ENCODE data around the gene CLEC4G.

DNA sequence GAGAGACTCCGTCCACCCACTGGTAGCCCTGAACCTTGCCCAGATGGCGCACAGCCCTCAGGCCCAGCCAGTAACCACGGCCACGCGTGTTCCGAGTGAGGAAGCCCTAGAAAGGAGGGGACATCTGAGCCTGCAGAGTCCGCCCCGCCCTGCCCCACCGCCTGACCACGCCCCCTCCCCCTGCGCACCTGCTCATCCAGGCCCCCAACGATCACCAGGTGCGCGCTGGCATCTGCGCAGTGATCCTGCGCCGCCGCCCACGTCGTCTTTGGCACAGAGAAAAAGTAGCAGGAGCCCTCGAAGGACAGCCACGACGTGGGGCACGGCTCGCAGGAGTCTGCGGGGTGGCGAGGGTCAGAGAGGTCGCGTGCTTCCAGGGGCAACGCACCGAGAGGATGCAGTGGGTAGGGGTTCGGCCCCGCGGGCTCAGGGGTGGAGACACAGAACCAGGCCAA, 2.1 kb downstream of the CLEC4G start:
- TF ChIP-seq CTCF (optimal IDR thresholded peaks at IDR 0.05 in 1 of 3, IDR thresholded peaks at IDR 0.05 in 1 of 3, conservative IDR thresholded peaks at IDR 0.05 in 1 of 3; ENCODE audit: extremely low read depth in 1 of 3, insufficient read depth in 2 of 3, low read length in 3 of 3), result no peak
- TF ChIP-seq EZH2 (IDR thresholded peaks at IDR 0.05; ENCODE audit: low read length), result no peak

Data from keratinocyte (primary cell).